Mucosa of stomach (tissue), 1 donor: Measurements from ENCODE around the gene MC2R.
"Not testable (repeated sequence)": the region's sequence is repeated elsewhere in the genome, so short reads cannot be mapped to it uniquely, and the experiment has no call there.

Experiments
- H3K27me3 ChIP-seq: one replicate; pipeline ENCODE4 v1.7.0; 2013; ENCODE audit warnings: mild to moderate bottlenecking, low read length; ENCODE audit not compliant: control insufficient read depth, insufficient read depth
- H3K36me3 ChIP-seq: one replicate; pipeline ENCODE4 v1.7.0; 2013; ENCODE audit warnings: low read length; ENCODE audit not compliant: control insufficient read depth, insufficient read depth
- H3K4me1 ChIP-seq: one replicate; pipeline ENCODE4 v1.7.0; 2013; ENCODE audit warnings: mild to moderate bottlenecking, low read length; ENCODE audit not compliant: control insufficient read depth, insufficient read depth
- H3K4me3 ChIP-seq: one replicate; pipeline ENCODE4 v1.7.0; 2013; ENCODE audit warnings: low read length
- H3K9ac ChIP-seq: one replicate; pipeline ENCODE4 v1.7.0; 2013; ENCODE audit warnings: mild to moderate bottlenecking, low read length, moderate library complexity
- H3K9me3 ChIP-seq: one replicate; pipeline ENCODE4 v1.7.0; 2013; ENCODE audit warnings: mild to moderate bottlenecking, low read length, moderate library complexity; ENCODE audit not compliant: control insufficient read depth
- donor health status: Pancreatic carcinoma.

The MC2R gene

DNA sequence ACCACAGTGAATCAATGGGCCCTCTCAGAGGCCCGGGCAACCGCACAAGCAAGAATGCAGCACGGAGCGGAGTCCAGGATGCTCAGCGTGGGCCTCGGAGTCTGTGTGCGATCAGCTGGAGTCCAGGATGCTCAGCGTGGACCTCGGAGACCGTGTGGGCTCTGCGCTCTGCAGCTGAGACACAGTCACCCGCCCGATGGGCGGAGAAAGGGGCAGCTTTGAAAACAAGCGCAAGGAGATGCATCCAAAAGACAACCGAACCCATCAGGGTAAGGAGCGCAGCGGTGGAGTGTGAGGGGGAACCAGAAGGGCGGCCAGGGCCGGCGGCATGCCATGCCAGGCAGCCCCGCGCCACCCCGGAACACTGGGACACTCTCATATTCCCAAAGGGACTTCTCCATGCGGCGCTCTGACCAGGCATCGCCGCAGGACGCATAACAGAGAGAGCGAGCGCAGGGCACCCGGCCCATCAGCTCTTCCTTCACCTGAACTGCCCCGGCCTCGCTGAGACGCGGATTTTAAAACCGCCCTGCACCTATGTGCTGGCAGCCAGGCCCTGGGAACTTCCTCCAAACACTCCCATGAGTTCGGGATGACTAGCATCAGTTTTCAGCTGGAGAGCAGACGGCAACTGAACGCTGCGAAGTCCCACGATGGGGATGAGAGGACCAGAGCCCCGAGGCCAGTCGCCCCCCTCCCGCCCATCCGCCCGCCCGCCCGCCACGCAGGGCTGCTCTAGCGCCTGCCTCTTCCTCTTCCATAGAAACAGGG, 46.6 kb downstream of the MC2R start:
- peaks cover 6% of the 10 kb centered on the region for H3K4me1 ChIP-seq
- H3K9me3 ChIP-seq = no peaks in the 10 kb centered on the region
- peaks cover 29% of the 10 kb centered on the region for H3K27me3 ChIP-seq
- H3K9ac ChIP-seq = no peak overlapping the region
- no peaks in the 10 kb centered on the region for H3K36me3 ChIP-seq
- no peak overlapping the region for H3K4me3 ChIP-seq

DNA sequence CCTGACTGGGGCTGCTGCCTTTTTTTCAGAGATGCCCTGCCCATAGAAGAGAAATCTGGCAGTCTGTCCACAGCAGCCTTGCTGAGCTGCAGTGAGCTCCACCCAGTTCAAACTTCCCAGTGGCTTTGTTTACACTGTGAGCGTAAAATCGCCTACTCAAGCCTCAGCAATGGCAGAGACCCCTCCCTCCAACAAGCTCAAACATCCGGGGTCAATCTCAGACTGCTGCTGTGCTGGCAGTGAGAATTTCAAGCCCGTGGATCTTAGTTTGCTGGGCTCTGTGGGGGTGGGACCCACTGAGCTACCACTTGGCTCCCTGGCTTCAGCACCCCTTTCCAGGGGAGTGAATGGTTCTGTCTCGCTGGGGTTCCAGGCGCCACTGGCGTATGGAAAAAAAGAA, 52.4 kb downstream of the MC2R start:
- peaks cover 11% of the 10 kb centered on the region for H3K4me1 ChIP-seq
- H3K36me3 ChIP-seq, H3K9me3 ChIP-seq, H3K27me3 ChIP-seq, H3K4me3 ChIP-seq: not testable (repeated sequence)
- peak overlapping the region; percentile 31 for H3K9ac ChIP-seq

DNA sequence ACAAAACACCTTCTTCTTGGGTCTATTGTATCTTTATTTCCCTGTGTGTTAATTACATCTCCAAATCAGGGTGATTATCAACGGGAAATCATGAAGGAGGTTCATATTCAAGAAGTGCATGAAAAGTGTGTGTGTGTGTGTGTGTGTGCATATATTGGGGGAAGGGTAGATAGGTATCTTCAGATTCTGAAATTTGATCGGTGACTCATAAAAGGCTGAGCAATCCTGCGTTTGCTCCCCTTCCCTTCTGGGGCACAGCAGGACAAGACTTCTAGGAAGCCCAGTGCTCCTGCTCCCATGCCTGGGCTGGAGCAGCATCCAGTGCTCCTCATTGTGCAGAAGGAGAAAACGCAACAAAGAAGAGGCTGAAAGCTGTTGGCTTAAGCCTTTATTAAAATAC, 65.5 kb downstream of the MC2R start:
- H3K27me3 ChIP-seq = no peaks in the 10 kb centered on the region
- H3K9me3 ChIP-seq = no peaks in the 10 kb centered on the region
- H3K9ac ChIP-seq = no peak overlapping the region
- no peaks in the 10 kb centered on the region for H3K36me3 ChIP-seq
- H3K4me3 ChIP-seq = no peak overlapping the region
- H3K4me1 ChIP-seq = no peaks in the 10 kb centered on the region

DNA sequence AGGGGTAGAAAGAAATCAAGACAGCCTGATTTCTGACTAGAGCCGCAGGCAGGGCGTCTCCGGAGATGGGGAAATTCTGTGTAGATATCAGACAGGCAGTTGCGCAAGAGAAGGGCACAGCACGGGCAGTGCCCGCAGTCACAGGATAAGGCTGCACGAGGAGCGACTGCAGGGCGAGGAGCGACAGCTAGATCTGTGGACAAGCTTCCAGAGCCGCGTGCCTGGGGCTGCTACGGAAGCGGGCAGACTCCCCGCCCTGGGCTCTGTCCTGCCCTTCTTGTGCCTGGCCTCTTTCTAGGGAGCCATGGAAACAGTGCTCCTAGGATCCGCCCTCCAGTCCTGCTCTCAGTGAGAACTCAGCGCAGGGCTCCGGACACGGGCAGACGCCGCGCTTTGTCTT, 78.8 kb downstream of the MC2R start:
- H3K36me3 ChIP-seq = no peaks in the 10 kb centered on the region
- no peaks in the 10 kb centered on the region for H3K27me3 ChIP-seq
- no peak overlapping the region for H3K4me3 ChIP-seq
- no peaks in the 10 kb centered on the region for H3K9me3 ChIP-seq
- no peak overlapping the region for H3K9ac ChIP-seq
- peaks cover 14% of the 10 kb centered on the region for H3K4me1 ChIP-seq

GRCh38 chr18:13835202-13835601, 80.1 kb downstream of the MC2R start:
- H3K4me3 ChIP-seq = no peak overlapping the region

DNA sequence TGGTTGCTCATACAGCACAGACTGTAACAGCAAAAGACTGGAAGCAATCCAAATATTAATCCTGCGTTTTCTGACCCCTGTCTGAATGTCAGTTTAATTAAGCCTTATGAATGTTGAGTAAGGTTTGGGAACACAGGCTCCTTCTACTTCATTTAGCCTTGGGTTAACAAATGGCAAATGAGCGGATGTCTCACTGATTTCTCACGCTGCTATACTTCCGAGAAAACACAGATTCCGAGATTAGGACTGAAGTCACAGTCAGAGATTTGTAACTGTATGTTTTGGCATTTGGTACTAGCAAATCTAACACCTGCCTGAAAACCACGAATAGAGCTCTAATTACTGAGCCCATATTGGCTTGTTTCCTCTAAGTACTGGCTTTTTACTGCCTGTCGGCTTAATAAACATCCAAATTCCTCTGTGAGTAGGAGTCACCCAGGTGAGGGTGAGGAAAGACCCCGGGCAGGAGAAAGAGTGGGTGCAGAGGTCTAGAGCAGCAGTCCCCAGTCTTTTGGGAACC, 80.8 kb downstream of the MC2R start:
- Histone ChIP-seq H3K9me3 (no peaks in the 10 kb centered on the region), H3K4me1 (peaks cover 14% of the 10 kb centered on the region), H3K4me3 (no peak overlapping the region), H3K9ac (no peak overlapping the region), H3K36me3 (no peaks in the 10 kb centered on the region), H3K27me3 (peaks cover 3% of the 10 kb centered on the region)

More at GRCh38 chr18:13835202-13835601, 80.1 kb downstream of the MC2R start:
- H3K9me3 ChIP-seq = no peaks in the 10 kb centered on the region
- peaks cover 3% of the 10 kb centered on the region for H3K27me3 ChIP-seq
- H3K9ac ChIP-seq = no peak overlapping the region
- peaks cover 14% of the 10 kb centered on the region for H3K4me1 ChIP-seq
- no peaks in the 10 kb centered on the region for H3K36me3 ChIP-seq
